Calu3 (cell line): ENCODE measurements around the gene FXYD3. TPM values are rescaled to one million over a fixed set of nuclear protein-coding genes. Genes with fewer than 3 reads are reported as not detected.

Experiments
- BruUV-seq: library from RNA; stranded (reverse); fragments of 400-500 nt; replicated peaks from 2 replicates; lab custom pipeline; 2021; lab: Mats Ljungman, UMichigan
- CTCF ChIA-PET: fragments of 300-600 bp; sonication (Branson Sonifier 250); formaldehyde crosslinking; loops from one replicate; lab custom pipeline; 2022; ENCODE audit warnings: antibody characterized with exemption; lab: Charles Lee
- DNase-seq: peaks from one replicate; pipeline ENCODE4 v3.0.0; 2022
- H3K27ac Mint-ChIP-seq: one replicate; pipeline ENCODE4 v1.8.0; 2022; ENCODE audit warnings: mixed read lengths; ENCODE audit not compliant: unreplicated experiment
- H3K27me3 Mint-ChIP-seq: one replicate; pipeline ENCODE4 v1.8.0; 2022; ENCODE audit warnings: mixed read lengths; ENCODE audit not compliant: unreplicated experiment
- H3K36me3 Mint-ChIP-seq: one replicate; pipeline ENCODE4 v1.8.0; 2022; ENCODE audit warnings: mild to moderate bottlenecking, moderate library complexity, mixed read lengths; ENCODE audit not compliant: insufficient read depth, unreplicated experiment
- H3K4me1 Mint-ChIP-seq: one replicate; pipeline ENCODE4 v1.8.0; 2022; ENCODE audit warnings: mild to moderate bottlenecking, low read depth, mixed read lengths; ENCODE audit not compliant: unreplicated experiment
- H3K4me3 Mint-ChIP-seq: one replicate; pipeline ENCODE4 v1.8.0; 2022; ENCODE audit warnings: mild to moderate bottlenecking, low read depth, moderate library complexity, mixed read lengths; ENCODE audit not compliant: unreplicated experiment
- H3K9me3 Mint-ChIP-seq: one replicate; pipeline ENCODE4 v1.8.0; 2022; ENCODE audit warnings: low read depth, mixed read lengths; ENCODE audit not compliant: unreplicated experiment
- intact Hi-C: fragments of 100-400 bp; cut with micrococcal nuclease; formaldehyde crosslinking; loops from one replicate; pipeline ENCODE4 v1.10.0; 2022; ENCODE audit not compliant: unreplicated experiment
- total RNA-seq: library from RNA; stranded (reverse); gene quantifications from 2 replicates; pipeline ENCODE4 v1.2.3, GENCODE V29; 2022
- TF ChIP-seq, protein P1 (sequence below): fragments of 200-600 bp; IDR thresholded peaks from one replicate; pipeline ENCODE4 v1.8.0; 2022; ENCODE audit warnings: antibody characterized with exemption; ENCODE audit not compliant: unreplicated experiment

The FXYD3 gene
- total RNA-seq, 1 experiment from 2014 or later: 183 TPM

GRCh38 chr19:35112995-35113688 is 2.5 kb upstream of the FXYD3 start:
- BruUV-seq: no TSS peak
- no peak for DNase-seq
- H3K4me1 Mint-ChIP-seq: peaks cover 53% of the 10 kb centered on the region
- TF ChIP-seq, protein P1, sequence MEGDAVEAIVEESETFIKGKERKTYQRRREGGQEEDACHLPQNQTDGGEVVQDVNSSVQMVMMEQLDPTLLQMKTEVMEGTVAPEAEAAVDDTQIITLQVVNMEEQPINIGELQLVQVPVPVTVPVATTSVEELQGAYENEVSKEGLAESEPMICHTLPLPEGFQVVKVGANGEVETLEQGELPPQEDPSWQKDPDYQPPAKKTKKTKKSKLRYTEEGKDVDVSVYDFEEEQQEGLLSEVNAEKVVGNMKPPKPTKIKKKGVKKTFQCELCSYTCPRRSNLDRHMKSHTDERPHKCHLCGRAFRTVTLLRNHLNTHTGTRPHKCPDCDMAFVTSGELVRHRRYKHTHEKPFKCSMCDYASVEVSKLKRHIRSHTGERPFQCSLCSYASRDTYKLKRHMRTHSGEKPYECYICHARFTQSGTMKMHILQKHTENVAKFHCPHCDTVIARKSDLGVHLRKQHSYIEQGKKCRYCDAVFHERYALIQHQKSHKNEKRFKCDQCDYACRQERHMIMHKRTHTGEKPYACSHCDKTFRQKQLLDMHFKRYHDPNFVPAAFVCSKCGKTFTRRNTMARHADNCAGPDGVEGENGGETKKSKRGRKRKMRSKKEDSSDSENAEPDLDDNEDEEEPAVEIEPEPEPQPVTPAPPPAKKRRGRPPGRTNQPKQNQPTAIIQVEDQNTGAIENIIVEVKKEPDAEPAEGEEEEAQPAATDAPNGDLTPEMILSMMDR: no peak
- H3K4me3 Mint-ChIP-seq: no peak overlapping the region
- H3K27ac Mint-ChIP-seq: no peak overlapping the region
- no peaks in the 10 kb centered on the region for H3K27me3 Mint-ChIP-seq
- H3K36me3 Mint-ChIP-seq: peaks cover 46% of the 10 kb centered on the region
- CTCF ChIA-PET: interaction anchor here (0.7 to 1.2 kb wide), 3 partner anchors 10 to 24 kb away, joined by 3 to 5 read pairs (median 4); no protein-coding TSS in a partner anchor
- H3K9me3 Mint-ChIP-seq: no peaks in the 10 kb centered on the region
- intact Hi-C loops: no loop called here

DNA sequence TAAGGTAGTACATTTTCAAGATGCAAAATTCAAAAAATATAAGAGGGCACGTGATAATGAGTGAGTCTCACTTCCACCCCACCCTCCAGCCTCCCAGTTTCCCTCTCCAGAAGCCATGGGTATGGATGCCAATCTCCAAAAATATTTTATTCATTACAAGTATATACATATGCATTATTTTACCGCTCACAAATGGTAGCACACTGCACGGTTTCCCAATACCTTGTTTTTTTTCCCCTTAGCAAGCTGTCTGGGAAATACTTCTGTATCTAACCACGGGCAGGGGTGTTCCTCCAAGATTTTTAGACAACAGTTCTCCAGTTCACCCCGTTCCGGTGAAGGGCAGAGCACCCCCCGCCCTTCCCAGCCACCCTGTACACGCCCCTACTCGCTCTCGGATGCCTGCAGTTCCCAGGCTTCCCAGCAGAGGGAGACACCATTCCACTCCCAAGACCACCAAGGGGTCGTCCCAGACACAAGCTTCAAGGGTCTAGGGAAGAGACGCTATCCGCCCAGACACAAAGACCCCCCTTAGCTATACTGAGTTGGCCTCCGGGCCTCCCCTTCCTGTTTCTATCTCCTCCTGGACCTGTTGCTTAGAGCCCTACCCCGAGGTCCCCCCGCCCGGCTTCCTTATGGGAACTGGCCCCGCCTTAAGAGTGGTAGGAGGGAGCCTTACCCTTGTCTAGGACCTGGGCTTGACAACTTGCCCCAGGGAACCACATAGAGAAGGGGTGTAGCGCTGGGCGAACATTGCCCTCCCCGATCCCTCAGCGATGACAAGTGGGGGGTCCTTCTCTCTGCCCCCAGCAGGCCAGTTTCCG is 1.1 kb upstream of the FXYD3 start:
- peaks cover 47% of the 10 kb centered on the region for H3K4me1 Mint-ChIP-seq
- H3K27ac Mint-ChIP-seq: peak overlapping the region; percentile 53
- no peaks in the 10 kb centered on the region for H3K9me3 Mint-ChIP-seq
- no TSS peak for BruUV-seq
- CTCF ChIA-PET: interaction anchor here (0.7 to 2.4 kb wide), 4 partner anchors 9 to 71 kb away, joined by 3 to 13 read pairs (median 6); partner anchors contain the start of gene LGI4
- intact Hi-C loops: loop anchor here (2.0 kb wide), 1 partner anchor 20 kb away; the partner anchor contains the start of gene LGI4
- DNase-seq: peak; percentile 85
- H3K4me3 Mint-ChIP-seq: peak overlapping the region; percentile 74
- TF ChIP-seq, protein P1: peak; percentile 100
- peaks cover 39% of the 10 kb centered on the region for H3K36me3 Mint-ChIP-seq
- no peaks in the 10 kb centered on the region for H3K27me3 Mint-ChIP-seq

DNA sequence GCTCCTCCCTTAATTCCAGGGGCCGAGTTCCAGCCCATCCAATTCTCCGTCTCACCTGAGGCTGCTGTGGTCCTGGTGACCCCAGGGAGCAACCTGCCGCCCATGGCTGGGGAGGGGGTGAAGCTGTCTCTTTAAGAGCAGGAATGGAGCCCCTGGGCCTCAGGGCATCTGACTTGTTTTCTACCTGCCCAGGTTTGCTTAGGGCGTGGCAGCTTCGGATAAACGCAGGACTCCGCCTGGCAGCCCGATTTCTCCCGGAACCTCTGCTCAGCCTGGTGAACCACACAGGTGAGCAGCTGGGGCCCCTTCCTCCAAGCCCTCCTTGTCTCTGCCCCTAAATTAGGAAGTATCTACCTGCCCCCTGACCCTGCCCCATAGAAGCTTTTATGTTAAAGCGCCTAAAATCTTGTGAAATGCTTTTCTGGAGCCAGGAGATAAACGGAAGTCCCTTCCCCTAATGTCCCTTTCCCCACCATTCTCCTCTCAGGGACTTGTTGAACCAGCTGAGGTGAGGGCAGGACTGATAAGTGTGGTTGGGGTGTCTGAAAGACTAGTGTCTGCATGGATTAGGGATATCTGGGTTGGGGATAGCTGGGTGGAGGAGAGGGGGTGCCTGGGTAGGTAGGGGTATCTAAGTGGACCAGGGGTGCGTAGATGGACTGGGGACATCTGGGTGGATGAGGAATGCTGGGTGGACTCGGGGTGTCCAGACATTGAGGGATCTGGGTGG is 614 bp downstream of the FXYD3 start:
- TF ChIP-seq, protein P1: no peak
- BruUV-seq: no TSS peak
- peaks cover 49% of the 10 kb centered on the region for H3K36me3 Mint-ChIP-seq
- H3K9me3 Mint-ChIP-seq: no peaks in the 10 kb centered on the region
- peaks cover 56% of the 10 kb centered on the region for H3K4me1 Mint-ChIP-seq
- H3K4me3 Mint-ChIP-seq: peak overlapping the region; percentile 74
- H3K27me3 Mint-ChIP-seq: no peaks in the 10 kb centered on the region
- peak; percentile 78 for DNase-seq
- peak overlapping the region; percentile 53 for H3K27ac Mint-ChIP-seq
- CTCF ChIA-PET: interaction anchor here (0.6 to 2.5 kb wide), 10 partner anchors 9 to 514 kb away, joined by 3 to 14 read pairs (median 4); partner anchors contain the start of gene LGI4
- intact Hi-C loops: no loop called here

DNA sequence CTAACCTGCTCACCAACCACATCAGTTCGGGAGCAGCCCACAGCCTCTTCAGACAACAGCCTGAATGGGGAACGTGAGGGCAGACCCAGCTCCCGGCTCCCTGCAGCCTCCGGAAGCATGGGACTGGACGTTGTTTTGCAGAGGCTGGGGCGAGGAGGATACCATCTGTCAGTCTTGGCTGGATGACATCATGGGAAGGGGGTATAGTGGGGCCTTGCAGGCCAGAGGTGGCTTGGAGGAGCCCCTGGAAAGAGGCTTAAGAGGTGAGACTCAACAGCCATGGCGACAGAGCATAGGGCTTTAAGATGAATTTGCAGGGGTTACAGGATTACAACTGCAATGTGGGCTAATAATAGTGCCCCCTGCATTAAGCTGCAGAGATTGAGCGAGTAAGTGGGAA is 1.5 kb downstream of the FXYD3 start:
- intact Hi-C loops: no loop called here
- H3K4me3 Mint-ChIP-seq: peak overlapping the region; percentile 74
- H3K27ac Mint-ChIP-seq: peak overlapping the region; percentile 53

More for the DNA sequence above, 1.5 kb downstream of the FXYD3 start:
- DNase-seq: no peak
- Mint-ChIP-seq H3K36me3 (peaks cover 53% of the 10 kb centered on the region), H3K4me1 (peaks cover 64% of the 10 kb centered on the region), H3K27me3 (no peaks in the 10 kb centered on the region), H3K9me3 (no peaks in the 10 kb centered on the region)
- BruUV-seq: no TSS peak
- TF ChIP-seq, protein P1: no peak
- CTCF ChIA-PET: interaction anchor here (0.6 to 2.5 kb wide), 7 partner anchors 10 to 514 kb away, joined by 3 to 14 read pairs (median 5); no protein-coding TSS in a partner anchor
